ENCODE measurements around the gene FILIP1L.

Gene FILIP1L

GRCh38 chr3:99984668-99985067 is 129.6 kb downstream of the FILIP1L start:
- Histone ChIP-seq H3K4me2 (ENCODE audit: insufficient read depth, low read length) (no peak overlapping the region), H3K79me2 (ENCODE audit: insufficient read depth, low read length) (no peaks in the 10 kb centered on the region), H3K9me3 (ENCODE audit: insufficient read depth, low read length, severe bottlenecking) (no peaks in the 10 kb centered on the region), H4K20me1 (ENCODE audit: insufficient read depth, low read length) (no peaks in the 10 kb centered on the region), H3K36me3 (ENCODE audit: insufficient read depth, low read length) (no peaks in the 10 kb centered on the region), H3K9ac (ENCODE audit: low read depth, low read length) (no peak overlapping the region), H3K4me1 (ENCODE audit: insufficient read depth, low read length) (no peaks in the 10 kb centered on the region), H3K27ac (ENCODE audit: low read length) (no peak overlapping the region), H3K27me3 (ENCODE audit: insufficient read depth, low read length, poor library complexity) (no peaks in the 10 kb centered on the region), H2AFZ (ENCODE audit: low read depth, low read length) (no peak overlapping the region), H3K4me3 (ENCODE audit: low read depth in 1 of 2, low read length in 2 of 2) (no peak overlapping the region)
- no peak for ATAC-seq (ENCODE audit: insufficient read depth, low read depth)
- no peak for DNase-seq
- TF ChIP-seq EZH2 (IDR thresholded peaks at IDR 0.05; ENCODE audit: borderline replicate concordance, low read depth, low read length, severe bottlenecking): no peak
- TF ChIP-seq, protein P1, sequence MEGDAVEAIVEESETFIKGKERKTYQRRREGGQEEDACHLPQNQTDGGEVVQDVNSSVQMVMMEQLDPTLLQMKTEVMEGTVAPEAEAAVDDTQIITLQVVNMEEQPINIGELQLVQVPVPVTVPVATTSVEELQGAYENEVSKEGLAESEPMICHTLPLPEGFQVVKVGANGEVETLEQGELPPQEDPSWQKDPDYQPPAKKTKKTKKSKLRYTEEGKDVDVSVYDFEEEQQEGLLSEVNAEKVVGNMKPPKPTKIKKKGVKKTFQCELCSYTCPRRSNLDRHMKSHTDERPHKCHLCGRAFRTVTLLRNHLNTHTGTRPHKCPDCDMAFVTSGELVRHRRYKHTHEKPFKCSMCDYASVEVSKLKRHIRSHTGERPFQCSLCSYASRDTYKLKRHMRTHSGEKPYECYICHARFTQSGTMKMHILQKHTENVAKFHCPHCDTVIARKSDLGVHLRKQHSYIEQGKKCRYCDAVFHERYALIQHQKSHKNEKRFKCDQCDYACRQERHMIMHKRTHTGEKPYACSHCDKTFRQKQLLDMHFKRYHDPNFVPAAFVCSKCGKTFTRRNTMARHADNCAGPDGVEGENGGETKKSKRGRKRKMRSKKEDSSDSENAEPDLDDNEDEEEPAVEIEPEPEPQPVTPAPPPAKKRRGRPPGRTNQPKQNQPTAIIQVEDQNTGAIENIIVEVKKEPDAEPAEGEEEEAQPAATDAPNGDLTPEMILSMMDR (IDR thresholded peaks at IDR 0.05; ENCODE audit: borderline replicate concordance, extremely low read depth, low read length, poor library complexity, severe bottlenecking): no peak

DNA sequence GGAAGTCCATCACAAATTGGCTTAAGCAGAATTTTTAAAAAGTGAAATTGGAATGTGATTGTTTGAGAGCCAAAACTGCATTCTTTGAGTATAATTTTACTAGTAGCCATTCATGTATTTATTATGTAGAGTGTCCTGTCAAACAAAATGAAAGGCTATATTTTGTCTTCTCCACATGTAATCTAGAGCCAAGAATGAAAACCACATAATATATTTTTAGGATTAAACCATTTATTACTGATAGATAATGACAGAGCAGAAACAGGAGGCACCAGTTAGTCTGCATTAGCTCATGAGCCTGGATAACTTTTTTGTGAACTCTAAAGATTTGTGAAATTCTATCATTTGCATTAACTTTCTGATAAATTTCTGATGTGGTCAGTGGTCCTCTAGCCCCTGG is 130.2 kb downstream of the FILIP1L start:
- Histone ChIP-seq H3K9me3 (ENCODE audit: insufficient read depth, low read length, severe bottlenecking) (no peaks in the 10 kb centered on the region), H3K9ac (ENCODE audit: low read depth, low read length) (no peak overlapping the region), H3K4me3 (ENCODE audit: low read depth in 1 of 2, low read length in 2 of 2) (no peak overlapping the region), H2AFZ (ENCODE audit: low read depth, low read length) (no peak overlapping the region), H3K27ac (ENCODE audit: low read length) (no peak overlapping the region), H3K27me3 (ENCODE audit: insufficient read depth, low read length, poor library complexity) (no peaks in the 10 kb centered on the region), H4K20me1 (ENCODE audit: insufficient read depth, low read length) (no peaks in the 10 kb centered on the region), H3K36me3 (ENCODE audit: insufficient read depth, low read length) (no peaks in the 10 kb centered on the region), H3K4me2 (ENCODE audit: insufficient read depth, low read length) (no peak overlapping the region), H3K79me2 (ENCODE audit: insufficient read depth, low read length) (no peaks in the 10 kb centered on the region), H3K4me1 (ENCODE audit: insufficient read depth, low read length) (no peaks in the 10 kb centered on the region)
- no peak for DNase-seq
- TF ChIP-seq, protein P1 (IDR thresholded peaks at IDR 0.05; ENCODE audit: borderline replicate concordance, extremely low read depth, low read length, poor library complexity, severe bottlenecking): no peak
- no peak for TF ChIP-seq EZH2 (IDR thresholded peaks at IDR 0.05; ENCODE audit: borderline replicate concordance, low read depth, low read length, severe bottlenecking)
- no peak for ATAC-seq (ENCODE audit: insufficient read depth, low read depth)

- no peaks in the 10 kb centered on the region for H3K9me3 ChIP-seq (ENCODE audit: insufficient read depth, low read length, severe bottlenecking)
- H3K36me3 ChIP-seq (ENCODE audit: insufficient read depth, low read length): no peaks in the 10 kb centered on the region
- no peaks in the 10 kb centered on the region for H3K27me3 ChIP-seq (ENCODE audit: insufficient read depth, low read length, poor library complexity)
- H2AFZ ChIP-seq (ENCODE audit: low read depth, low read length): no peak overlapping the region
- no peak for TF ChIP-seq EZH2 (IDR thresholded peaks at IDR 0.05; ENCODE audit: borderline replicate concordance, low read depth, low read length, severe bottlenecking)
- TF ChIP-seq, protein P1 (IDR thresholded peaks at IDR 0.05; ENCODE audit: borderline replicate concordance, extremely low read depth, low read length, poor library complexity, severe bottlenecking): no peak
- H3K4me1 ChIP-seq (ENCODE audit: insufficient read depth, low read length): no peaks in the 10 kb centered on the region
- ATAC-seq (ENCODE audit: insufficient read depth, low read depth) (no peak), DNase-seq (no peak)
- H3K27ac ChIP-seq (ENCODE audit: low read length): no peak overlapping the region
- H3K79me2 ChIP-seq (ENCODE audit: insufficient read depth, low read length): no peaks in the 10 kb centered on the region
- no peaks in the 10 kb centered on the region for H4K20me1 ChIP-seq (ENCODE audit: insufficient read depth, low read length)
- no peak overlapping the region for H3K4me3 ChIP-seq (ENCODE audit: low read depth in 1 of 2, low read length in 2 of 2)
- H3K9ac ChIP-seq (ENCODE audit: low read depth, low read length): no peak overlapping the region
- no peak overlapping the region for H3K4me2 ChIP-seq (ENCODE audit: insufficient read depth, low read length)
These were observed 131.7 kb downstream of the FILIP1L start for GRCh38 chr3:99982650-99983049.

DNA sequence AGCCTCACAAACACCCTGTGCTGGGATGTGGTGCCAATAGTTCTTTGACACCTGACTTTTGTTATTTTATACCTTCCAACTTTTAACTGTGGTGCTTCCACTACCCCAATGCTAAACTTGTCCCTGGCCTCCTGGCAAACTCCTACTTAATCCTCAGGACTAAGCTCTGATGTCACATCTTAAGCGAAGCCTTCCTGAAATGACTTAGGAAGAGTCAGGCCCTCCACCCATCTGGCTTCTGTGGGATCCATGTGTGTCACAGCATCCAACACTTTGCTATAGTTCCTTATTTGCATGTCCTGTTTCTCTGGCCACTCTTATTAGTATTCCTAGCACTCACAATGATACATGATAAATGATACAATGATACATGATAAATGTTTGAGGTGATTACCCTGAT is 133.2 kb downstream of the FILIP1L start:
- ATAC-seq (ENCODE audit: insufficient read depth, low read depth): no peak
- H2AFZ ChIP-seq (ENCODE audit: low read depth, low read length): no peak overlapping the region
- no peaks in the 10 kb centered on the region for H3K27me3 ChIP-seq (ENCODE audit: insufficient read depth, low read length, poor library complexity)
- H3K27ac ChIP-seq (ENCODE audit: low read length): no peak overlapping the region
- no peaks in the 10 kb centered on the region for H3K4me1 ChIP-seq (ENCODE audit: insufficient read depth, low read length)
- H3K9ac ChIP-seq (ENCODE audit: low read depth, low read length): no peak overlapping the region
- TF ChIP-seq, protein P1 (IDR thresholded peaks at IDR 0.05; ENCODE audit: borderline replicate concordance, extremely low read depth, low read length, poor library complexity, severe bottlenecking): no peak
- no peak for TF ChIP-seq EZH2 (IDR thresholded peaks at IDR 0.05; ENCODE audit: borderline replicate concordance, low read depth, low read length, severe bottlenecking)
- no peak for DNase-seq
- no peak overlapping the region for H3K4me2 ChIP-seq (ENCODE audit: insufficient read depth, low read length)
- no peaks in the 10 kb centered on the region for H3K36me3 ChIP-seq (ENCODE audit: insufficient read depth, low read length)
- H3K4me3 ChIP-seq (ENCODE audit: low read depth in 1 of 2, low read length in 2 of 2): no peak overlapping the region
- no peaks in the 10 kb centered on the region for H4K20me1 ChIP-seq (ENCODE audit: insufficient read depth, low read length)
- H3K9me3 ChIP-seq (ENCODE audit: insufficient read depth, low read length, severe bottlenecking): no peaks in the 10 kb centered on the region
- no peaks in the 10 kb centered on the region for H3K79me2 ChIP-seq (ENCODE audit: insufficient read depth, low read length)
